Liver (tissue), 3 donors: ENCODE measurements around the gene GLOD4.

ENCODE experiments used
- FOXA1 ChIP-seq: IDR thresholded peaks from 2 replicates; pipeline ENCODE4 v1.6.1; 2016; ENCODE audit warnings: antibody characterized with exemption
- GABPA ChIP-seq, 2 donors: IDR thresholded peaks in 1 of 2; conservative IDR thresholded peaks in 1 of 2; 2 replicates each; pipeline ENCODE4 v1.6.1; 2016; ENCODE audit warnings: antibody characterized with exemption in 2 of 2, mild to moderate bottlenecking in 1 of 2, moderate library complexity in 1 of 2
- HNF4G ChIP-seq: IDR thresholded peaks from 2 replicates; pipeline ENCODE4 v1.6.1; 2016; ENCODE audit warnings: antibody characterized with exemption
- TF ChIP-seq, protein P1 (sequence below): fragments of 150-350 bp; IDR thresholded peaks from 2 replicates; pipeline ENCODE4 v1.5.1; 2017; ENCODE audit warnings: improper control_type of control experiment, low read depth, low read length; ENCODE audit not compliant: missing input control
- donor health status: healthy.
- donor health status: healthy.

DNA sequence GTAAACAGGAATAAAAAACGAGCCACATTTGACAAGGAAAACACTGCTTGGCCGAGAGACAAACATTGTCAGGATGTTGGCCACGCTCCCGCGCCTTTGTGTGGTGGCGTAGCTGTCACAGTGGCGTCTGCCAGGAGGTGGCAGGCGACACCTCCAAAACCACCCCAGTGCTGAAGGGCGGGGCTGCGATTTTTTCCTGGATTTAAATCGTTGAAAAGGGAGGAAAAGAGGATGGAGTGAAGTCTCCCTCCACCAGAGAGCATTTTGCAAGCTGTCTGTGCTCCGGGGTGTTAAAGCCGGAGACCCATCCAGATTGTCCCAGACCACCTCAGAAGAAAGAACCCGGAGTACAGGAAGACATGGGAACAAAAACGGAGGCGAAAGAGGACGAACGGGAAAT is 12.8 kb upstream of the GLOD4 start:
- TF ChIP-seq GABPA (IDR thresholded peaks at IDR 0.05 in 1 of 2, conservative IDR thresholded peaks at IDR 0.05 in 1 of 2), result no peak
- TF ChIP-seq, protein P1, sequence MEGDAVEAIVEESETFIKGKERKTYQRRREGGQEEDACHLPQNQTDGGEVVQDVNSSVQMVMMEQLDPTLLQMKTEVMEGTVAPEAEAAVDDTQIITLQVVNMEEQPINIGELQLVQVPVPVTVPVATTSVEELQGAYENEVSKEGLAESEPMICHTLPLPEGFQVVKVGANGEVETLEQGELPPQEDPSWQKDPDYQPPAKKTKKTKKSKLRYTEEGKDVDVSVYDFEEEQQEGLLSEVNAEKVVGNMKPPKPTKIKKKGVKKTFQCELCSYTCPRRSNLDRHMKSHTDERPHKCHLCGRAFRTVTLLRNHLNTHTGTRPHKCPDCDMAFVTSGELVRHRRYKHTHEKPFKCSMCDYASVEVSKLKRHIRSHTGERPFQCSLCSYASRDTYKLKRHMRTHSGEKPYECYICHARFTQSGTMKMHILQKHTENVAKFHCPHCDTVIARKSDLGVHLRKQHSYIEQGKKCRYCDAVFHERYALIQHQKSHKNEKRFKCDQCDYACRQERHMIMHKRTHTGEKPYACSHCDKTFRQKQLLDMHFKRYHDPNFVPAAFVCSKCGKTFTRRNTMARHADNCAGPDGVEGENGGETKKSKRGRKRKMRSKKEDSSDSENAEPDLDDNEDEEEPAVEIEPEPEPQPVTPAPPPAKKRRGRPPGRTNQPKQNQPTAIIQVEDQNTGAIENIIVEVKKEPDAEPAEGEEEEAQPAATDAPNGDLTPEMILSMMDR, result peak; percentile 93
- no peak for TF ChIP-seq HNF4G
- no peak for TF ChIP-seq FOXA1
